Neural crest cell (in vitro differentiated cells): ENCODE measurements around the gene PSMA6. TPM values are rescaled to one million over a fixed set of nuclear protein-coding genes. Genes with fewer than 3 reads are reported as not detected.

ENCODE experiments used
- DNase-seq: peaks from one replicate; pipeline ENCODE4 v3.0.0; 2021; ENCODE audit warnings: low read depth, mixed read lengths, low spot score
- H3K27ac Mint-ChIP-seq: one replicate; pipeline ENCODE4 v1.8.0; 2021; ENCODE audit warnings: mild to moderate bottlenecking, mixed read lengths; ENCODE audit not compliant: unreplicated experiment
- H3K27me3 Mint-ChIP-seq: 2 replicates; pipeline ENCODE4 v1.8.0; 2021; ENCODE audit warnings: low read depth, mild to moderate bottlenecking, mixed read lengths
- H3K36me3 Mint-ChIP-seq: 2 replicates; pipeline ENCODE4 v1.8.0; 2021; ENCODE audit warnings: low read depth, mild to moderate bottlenecking, mixed read lengths
- H3K4me1 Mint-ChIP-seq: 2 replicates; pipeline ENCODE4 v1.8.0; 2021; ENCODE audit warnings: mixed read lengths
- H3K4me3 Mint-ChIP-seq: one replicate; pipeline ENCODE4 v1.8.0; 2021; ENCODE audit warnings: mild to moderate bottlenecking, mixed read lengths
- H3K9me3 Mint-ChIP-seq: 2 replicates; pipeline ENCODE4 v1.8.0; 2021; ENCODE audit warnings: mixed read lengths
- CTCF ChIP-seq: fragments of 200-600 bp; sonication (generic); conservative IDR thresholded peaks from 2 replicates; pipeline ENCODE4 v1.5.0; 2021; ENCODE audit warnings: antibody characterized with exemption, mild to moderate bottlenecking
- total RNA-seq: library from RNA; stranded (reverse); gene quantifications from 2 replicates; pipeline ENCODE4 v1.2.1, GENCODE V29; 2021

The PSMA6 gene
- total RNA-seq, 1 donor from 2014 or later = 229 TPM

- H3K27ac Mint-ChIP-seq = peak overlapping the region; percentile 99
- peak overlapping the region; percentile 99 for H3K4me3 Mint-ChIP-seq
- no peak for TF ChIP-seq CTCF
- peaks cover 40% of the 10 kb centered on the region for H3K4me1 Mint-ChIP-seq
- no peaks in the 10 kb centered on the region for H3K27me3 Mint-ChIP-seq
- no peaks in the 10 kb centered on the region for H3K9me3 Mint-ChIP-seq
- no peaks in the 10 kb centered on the region for H3K36me3 Mint-ChIP-seq
- no peak for DNase-seq
Measured at GRCh38 chr14:35292770-35293561, 784 bp downstream of the PSMA6 start.

GRCh38 chr14:35295845-35296161 is 3.6 kb downstream of the PSMA6 start:
- no peak for DNase-seq
- H3K4me1 Mint-ChIP-seq = peaks cover 36% of the 10 kb centered on the region
- no peaks in the 10 kb centered on the region for H3K36me3 Mint-ChIP-seq
- no peaks in the 10 kb centered on the region for H3K27me3 Mint-ChIP-seq
- no peak overlapping the region for H3K27ac Mint-ChIP-seq
- no peaks in the 10 kb centered on the region for H3K9me3 Mint-ChIP-seq
- peak overlapping the region; percentile 50 for H3K4me3 Mint-ChIP-seq
- TF ChIP-seq CTCF = no peak

GRCh38 chr14:35296545-35296944 is 4.4 kb downstream of the PSMA6 start:
- H3K9me3 Mint-ChIP-seq = no peaks in the 10 kb centered on the region
- peaks cover 35% of the 10 kb centered on the region for H3K4me1 Mint-ChIP-seq
- TF ChIP-seq CTCF = no peak
- DNase-seq = no peak
- H3K36me3 Mint-ChIP-seq = no peaks in the 10 kb centered on the region
- H3K27me3 Mint-ChIP-seq = no peaks in the 10 kb centered on the region
- H3K27ac Mint-ChIP-seq = no peak overlapping the region
- H3K4me3 Mint-ChIP-seq = peak overlapping the region; percentile 50

GRCh38 chr14:35297706-35298105 is 5.5 kb downstream of the PSMA6 start:
- no peaks in the 10 kb centered on the region for H3K9me3 Mint-ChIP-seq
- H3K36me3 Mint-ChIP-seq = no peaks in the 10 kb centered on the region

GRCh38 chr14:35298351-35298750 is 6.2 kb downstream of the PSMA6 start:
- no peak for DNase-seq
- no peak overlapping the region for H3K4me3 Mint-ChIP-seq
- peaks cover 18% of the 10 kb centered on the region for H3K4me1 Mint-ChIP-seq
- no peaks in the 10 kb centered on the region for H3K9me3 Mint-ChIP-seq
- TF ChIP-seq CTCF = no peak
- no peaks in the 10 kb centered on the region for H3K36me3 Mint-ChIP-seq
- H3K27me3 Mint-ChIP-seq = no peaks in the 10 kb centered on the region
- H3K27ac Mint-ChIP-seq = no peak overlapping the region

More at GRCh38 chr14:35297706-35298105, 5.5 kb downstream of the PSMA6 start:
- TF ChIP-seq CTCF = no peak
- H3K4me3 Mint-ChIP-seq = no peak overlapping the region
- H3K27me3 Mint-ChIP-seq = no peaks in the 10 kb centered on the region
- H3K27ac Mint-ChIP-seq = no peak overlapping the region
- H3K4me1 Mint-ChIP-seq = peaks cover 24% of the 10 kb centered on the region
- DNase-seq = no peak
